Activated naive CD4-positive, alpha-beta T cell treated with Interleukin-2 at 50 U/mL for 16 hours (primary cell): ENCODE data around the gene KIF6.

Experiments used
- DNase-seq: peaks from one replicate; pipeline ENCODE4 v3.0.0-alpha.2; 2020

Gene KIF6

GRCh38 chr6:39657355-39658135 is 67.7 kb downstream of the KIF6 start:
- DNase-seq: no peak

GRCh38 chr6:39654121-39654520 is 71.1 kb downstream of the KIF6 start:
- DNase-seq: no peak

- DNase-seq: no peak
Observed at GRCh38 chr6:39653612-39654011, 71.6 kb downstream of the KIF6 start.

- no peak for DNase-seq
Observed at GRCh38 chr6:39649996-39650395, 75.2 kb downstream of the KIF6 start.

- DNase-seq: no peak
Observed at GRCh38 chr6:39646751-39647420, 78.3 kb downstream of the KIF6 start.

- no peak for DNase-seq
Observed at GRCh38 chr6:39642270-39642669, 82.9 kb downstream of the KIF6 start.

GRCh38 chr6:39638126-39638822 is 86.9 kb downstream of the KIF6 start:
- DNase-seq: no peak

- no peak for DNase-seq
Observed at GRCh38 chr6:39634646-39635341, 90.4 kb downstream of the KIF6 start.

GRCh38 chr6:39625209-39625608 is 100.0 kb downstream of the KIF6 start:
- DNase-seq: no peak

- no peak for DNase-seq
Observed at GRCh38 chr6:39623750-39624149, 101.5 kb downstream of the KIF6 start.

- no peak for DNase-seq
Observed at GRCh38 chr6:39617520-39617919, 107.7 kb downstream of the KIF6 start.

GRCh38 chr6:39617026-39617425 is 108.2 kb downstream of the KIF6 start:
- DNase-seq: no peak

GRCh38 chr6:39615622-39616021 is 109.6 kb downstream of the KIF6 start:
- DNase-seq: no peak

GRCh38 chr6:39614393-39614950 is 110.7 kb downstream of the KIF6 start:
- no peak for DNase-seq

GRCh38 chr6:39610221-39610620 is 115.0 kb downstream of the KIF6 start:
- no peak for DNase-seq

GRCh38 chr6:39608652-39609345 is 116.4 kb downstream of the KIF6 start:
- DNase-seq: no peak

- DNase-seq: no peak
Observed at GRCh38 chr6:39602601-39603519, 122.3 kb downstream of the KIF6 start.

- no peak for DNase-seq
Observed at GRCh38 chr6:39599973-39600372, 125.2 kb downstream of the KIF6 start.

- no peak for DNase-seq
Observed at GRCh38 chr6:39599341-39599740, 125.9 kb downstream of the KIF6 start.

- no peak for DNase-seq
Observed at GRCh38 chr6:39594285-39594684, 130.9 kb downstream of the KIF6 start.

GRCh38 chr6:39593646-39594045 is 131.6 kb downstream of the KIF6 start:
- no peak for DNase-seq
